GM21723 (cell line): ENCODE results near the gene CTPS1.
A peak's percentile ranks its signal among the peaks of the same experiment; 100 is the strongest.

Experiments used
- ATAC-seq: cut with Tn5 transposase; IDR thresholded peaks from one replicate; pipeline ENCODE4 v1.9.1; 2021; ENCODE audit warnings: mild to moderate bottlenecking, moderate library complexity; ENCODE audit not compliant: unreplicated experiment

The CTPS1 gene, protein sequence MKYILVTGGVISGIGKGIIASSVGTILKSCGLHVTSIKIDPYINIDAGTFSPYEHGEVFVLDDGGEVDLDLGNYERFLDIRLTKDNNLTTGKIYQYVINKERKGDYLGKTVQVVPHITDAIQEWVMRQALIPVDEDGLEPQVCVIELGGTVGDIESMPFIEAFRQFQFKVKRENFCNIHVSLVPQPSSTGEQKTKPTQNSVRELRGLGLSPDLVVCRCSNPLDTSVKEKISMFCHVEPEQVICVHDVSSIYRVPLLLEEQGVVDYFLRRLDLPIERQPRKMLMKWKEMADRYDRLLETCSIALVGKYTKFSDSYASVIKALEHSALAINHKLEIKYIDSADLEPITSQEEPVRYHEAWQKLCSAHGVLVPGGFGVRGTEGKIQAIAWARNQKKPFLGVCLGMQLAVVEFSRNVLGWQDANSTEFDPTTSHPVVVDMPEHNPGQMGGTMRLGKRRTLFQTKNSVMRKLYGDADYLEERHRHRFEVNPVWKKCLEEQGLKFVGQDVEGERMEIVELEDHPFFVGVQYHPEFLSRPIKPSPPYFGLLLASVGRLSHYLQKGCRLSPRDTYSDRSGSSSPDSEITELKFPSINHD

DNA sequence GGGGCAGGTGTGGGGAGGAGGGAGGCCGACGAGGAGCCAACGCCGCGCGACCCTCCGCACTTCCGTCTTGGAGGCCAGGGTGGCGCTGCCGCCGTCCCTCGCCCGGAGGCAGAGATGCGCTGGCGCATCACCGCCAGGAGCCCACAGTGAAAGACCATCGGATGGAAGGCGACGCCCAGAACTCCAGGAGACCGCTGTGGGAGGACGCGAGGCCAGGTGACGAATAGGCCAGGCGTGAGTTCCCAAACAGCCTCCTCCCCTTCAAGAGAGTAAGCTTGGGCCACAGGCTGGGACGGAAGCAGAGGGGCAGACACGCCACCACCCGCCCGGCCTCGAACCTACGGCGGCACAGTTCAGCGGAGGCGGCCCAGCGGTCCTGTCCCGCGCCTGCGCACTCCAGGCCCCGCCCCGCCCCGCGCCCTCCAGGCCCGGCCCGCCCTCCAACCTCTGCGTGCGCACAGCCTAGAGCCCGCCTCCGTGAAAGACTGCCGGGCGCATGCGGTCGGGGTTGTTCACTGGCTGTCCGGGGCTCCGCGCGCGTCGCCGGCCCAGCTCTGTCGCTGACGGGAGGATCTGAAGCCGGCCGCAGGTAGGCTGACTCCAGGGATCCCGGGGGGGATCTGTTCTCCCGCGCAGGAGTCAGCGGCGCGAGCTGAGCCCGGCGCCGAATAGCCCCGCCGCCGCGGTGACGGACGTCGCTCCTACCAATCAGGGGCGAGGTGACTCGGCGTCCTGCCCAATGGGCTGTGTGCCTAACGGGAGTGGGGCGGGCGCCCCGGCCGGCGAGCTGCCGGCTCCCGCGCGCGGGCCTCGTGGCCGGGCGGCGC is at the start of gene CTPS1:
Gene CTPS1 (plus strand): TSS at position 456 of the 827 bp plus-strand sequence. CDS start 3,595 bp downstream, outside the sequence.
- ATAC-seq = peak; percentile 91

DNA sequence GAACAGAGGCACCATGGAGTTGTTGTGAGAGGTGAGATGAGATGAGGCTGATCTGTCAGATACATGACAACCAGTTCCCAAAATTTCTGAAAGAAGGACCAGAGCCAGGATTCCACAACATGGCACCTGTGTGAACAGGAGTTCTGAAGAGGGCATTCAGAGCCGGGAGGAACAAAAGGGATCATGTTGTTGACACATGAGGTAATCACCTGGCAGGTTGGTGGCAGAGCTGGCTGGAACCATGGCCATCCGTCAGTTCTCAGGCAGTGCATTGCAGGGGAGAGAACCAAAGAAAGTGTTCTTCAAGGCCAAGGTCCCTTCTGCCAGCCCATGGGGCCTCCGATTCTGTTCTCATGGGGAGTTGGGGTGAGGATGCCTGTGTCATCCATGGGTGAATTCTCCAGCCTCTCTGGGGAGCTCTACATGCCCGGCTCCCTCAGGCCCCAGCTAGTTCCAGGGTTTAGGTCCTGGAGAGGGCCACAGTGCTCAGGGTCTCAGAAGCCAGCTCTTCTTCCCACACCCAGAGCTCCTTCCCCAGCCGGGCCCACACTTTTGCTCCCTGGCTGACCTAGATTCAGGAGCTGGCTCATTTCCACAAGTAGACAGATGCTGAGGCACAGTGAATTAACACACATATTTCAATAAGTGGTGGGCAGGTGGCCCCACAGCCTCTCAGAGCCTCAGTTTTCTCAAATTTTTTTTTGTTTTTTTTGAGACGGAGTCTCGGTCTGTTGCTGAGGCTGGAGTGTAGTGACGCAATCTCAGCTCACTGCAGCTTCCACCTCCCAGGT is 49.1 kb upstream of the CTPS1 start:
- ATAC-seq = no peak

DNA sequence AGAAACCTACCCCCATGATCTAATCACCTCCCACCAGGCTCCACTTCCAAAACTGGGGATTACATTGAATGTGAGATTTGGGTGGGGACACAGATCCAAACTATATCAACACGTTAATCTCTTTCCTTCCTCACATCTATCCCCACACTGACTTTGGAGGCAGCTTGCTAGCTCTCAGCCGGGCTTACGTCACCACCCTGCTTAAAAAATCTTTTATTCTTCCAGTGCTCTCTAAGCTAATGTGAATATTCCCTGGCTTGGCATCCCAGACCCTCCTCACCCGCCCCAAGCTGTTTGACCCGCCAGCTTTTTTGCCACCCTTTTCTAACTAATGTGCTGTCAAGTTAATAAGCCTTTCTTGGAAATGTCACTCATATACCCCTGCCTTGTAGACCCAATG is 47.9 kb upstream of the CTPS1 start:
- ATAC-seq = no peak

DNA sequence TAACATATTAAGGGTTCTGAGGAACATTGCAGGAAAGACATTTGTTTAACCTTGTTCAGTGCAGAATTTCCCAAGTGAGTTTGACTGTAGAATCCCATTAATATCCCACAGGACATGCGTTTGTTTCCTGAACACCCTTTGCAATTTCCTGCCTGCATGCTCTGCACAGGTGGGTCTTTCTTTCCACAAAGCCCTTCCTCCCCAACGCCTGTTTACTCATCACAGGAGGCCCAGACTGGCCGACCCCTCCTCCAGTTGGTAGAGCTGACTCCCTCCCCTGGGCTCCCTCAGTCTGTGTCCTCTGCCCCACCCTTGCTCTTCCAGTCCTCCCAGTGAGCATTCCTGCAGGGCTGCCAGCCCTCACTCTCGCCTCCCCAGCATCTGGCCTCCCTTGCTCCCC is 47.5 kb upstream of the CTPS1 start:
- no peak for ATAC-seq

DNA sequence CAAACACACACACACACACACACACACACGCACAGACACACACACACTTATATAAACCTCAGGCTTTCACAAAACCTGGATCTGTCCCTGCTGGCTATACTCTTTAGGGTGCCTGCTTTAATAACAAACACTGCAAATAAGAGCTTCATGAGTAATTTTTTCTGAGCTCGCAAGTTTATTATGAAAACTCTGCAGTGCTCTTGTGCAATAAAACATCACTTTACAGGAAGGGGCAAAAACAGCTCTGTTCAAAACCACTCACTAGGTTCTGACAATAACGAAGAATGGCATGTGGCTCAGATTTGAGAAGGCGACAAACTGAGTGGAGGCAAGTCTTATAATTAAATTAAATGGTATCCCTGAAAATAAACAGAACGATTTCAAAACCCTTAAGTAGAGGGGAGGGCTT is 42.6 kb upstream of the CTPS1 start:
- no peak for ATAC-seq

DNA sequence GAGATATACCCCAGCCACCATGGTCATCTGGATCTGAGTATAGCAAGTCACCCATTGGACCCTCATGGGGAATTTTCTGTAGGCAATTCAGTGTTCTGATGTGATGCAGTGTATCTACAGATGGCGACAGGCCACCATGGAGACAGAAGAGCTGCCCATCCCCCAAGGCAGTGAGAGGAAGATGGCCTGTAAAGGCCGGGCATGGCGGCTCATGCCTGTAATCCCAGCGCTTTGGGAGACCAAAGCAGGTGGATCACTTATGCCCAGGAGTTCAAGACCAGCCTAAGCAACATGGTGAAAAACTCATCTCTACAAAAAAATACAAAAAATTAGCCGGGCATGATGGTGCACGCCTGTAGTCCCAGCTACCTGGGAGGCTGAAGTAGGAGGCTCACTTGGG is 41.1 kb upstream of the CTPS1 start:
- ATAC-seq = no peak

DNA sequence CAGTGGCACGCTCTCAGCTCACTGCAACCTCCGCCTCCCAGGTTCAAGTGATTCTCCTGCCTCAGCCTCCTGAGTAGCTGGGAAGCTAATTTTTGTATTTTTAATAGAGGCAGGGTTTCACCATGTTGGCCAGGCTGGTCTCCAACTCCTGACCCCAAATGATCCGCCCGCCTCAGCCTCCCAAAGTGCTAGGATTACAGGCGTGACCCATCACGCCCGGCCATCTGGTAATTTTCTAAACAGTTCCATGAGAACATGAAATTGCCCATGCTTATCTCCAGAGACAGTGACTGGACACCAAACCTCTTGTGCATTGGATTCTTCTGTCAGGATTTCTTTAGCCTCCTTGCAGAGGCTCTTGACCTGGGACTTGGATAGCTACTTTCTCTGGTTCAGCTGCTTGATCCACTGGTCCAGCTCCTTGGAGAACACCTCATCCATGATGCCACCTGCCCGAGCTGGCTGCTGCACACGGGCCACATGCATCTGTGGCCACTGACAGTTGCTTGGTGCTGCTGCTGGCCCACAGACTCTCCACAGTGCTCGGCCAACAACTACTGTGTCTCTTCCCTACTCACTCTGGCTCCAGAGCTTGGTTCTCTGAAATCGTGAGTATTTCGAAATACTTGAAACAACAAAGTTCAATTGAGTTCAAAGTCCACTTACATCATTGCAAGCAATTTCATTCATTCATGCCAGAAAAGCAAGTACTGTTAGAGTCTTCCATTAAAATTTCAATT is 40.0 kb upstream of the CTPS1 start:
- no peak for ATAC-seq

DNA sequence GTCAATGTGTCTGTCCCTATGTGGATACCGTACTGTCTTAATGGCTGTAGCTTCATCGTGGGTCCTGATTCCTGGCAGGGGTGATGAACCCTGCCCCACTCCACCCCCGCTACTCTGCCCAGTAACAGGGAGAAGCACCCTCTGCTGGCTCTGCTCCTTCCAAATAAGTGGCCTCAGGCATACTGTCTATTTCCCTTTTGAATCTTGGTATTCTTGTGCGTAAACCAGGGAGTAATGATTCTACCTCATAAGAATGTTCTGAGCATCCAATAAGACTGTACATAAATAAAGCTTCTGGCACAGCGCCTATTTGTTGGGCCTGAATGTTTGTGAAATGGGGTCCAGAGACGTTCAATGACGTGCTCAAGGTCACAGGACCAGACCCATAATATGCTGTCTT is 35.2 kb upstream of the CTPS1 start:
- no peak for ATAC-seq

DNA sequence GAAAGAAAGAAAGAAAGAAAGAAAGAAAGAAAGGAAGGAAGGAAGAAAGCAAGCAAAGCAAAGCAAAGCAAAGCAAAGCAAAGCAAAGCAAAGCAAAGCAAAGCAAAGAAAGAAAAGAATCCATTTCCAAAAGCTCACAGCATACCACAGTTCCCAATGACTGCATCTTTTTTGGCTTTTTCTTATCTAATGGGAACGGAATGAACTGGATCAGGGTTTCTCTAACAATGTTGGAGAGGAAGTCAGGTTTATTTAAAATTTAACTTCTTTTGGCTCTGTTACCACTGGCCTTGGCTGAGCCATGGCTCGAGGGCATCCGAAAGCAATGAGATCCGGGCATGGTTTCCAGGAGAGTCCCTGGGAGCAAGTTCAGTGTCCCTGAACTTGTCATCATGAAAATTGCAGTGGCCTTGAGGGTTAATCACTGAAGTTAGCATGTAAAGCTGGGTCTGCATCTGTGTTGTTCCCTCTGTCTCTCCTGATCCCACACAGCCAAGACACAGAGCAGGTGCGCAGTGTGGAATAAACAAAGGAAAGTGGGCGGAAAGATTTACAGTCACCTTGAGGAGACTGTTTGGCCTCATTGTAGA is 34.6 kb upstream of the CTPS1 start:
- ATAC-seq = no peak

DNA sequence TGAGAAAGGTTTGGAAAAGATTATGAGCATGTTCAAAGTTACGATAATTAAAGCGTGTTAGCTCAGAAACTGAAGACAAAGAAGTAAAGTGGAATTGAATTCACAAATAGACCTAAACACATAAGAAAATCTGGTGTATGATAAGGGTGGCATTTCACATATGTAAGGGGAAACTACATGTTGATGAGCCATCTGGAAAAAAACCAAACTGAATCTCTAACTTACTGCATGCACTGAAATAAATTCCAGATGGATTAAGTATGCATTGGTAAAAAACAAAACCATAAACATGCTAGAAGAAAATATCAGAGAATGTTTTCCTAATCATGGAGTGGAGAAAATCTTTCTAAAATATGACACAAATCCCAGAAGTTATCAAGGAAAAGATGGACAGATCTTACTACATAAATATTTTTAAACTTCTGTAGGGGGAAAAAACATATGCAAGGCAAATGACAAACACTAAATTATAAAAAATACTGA is 34.0 kb upstream of the CTPS1 start:
- no peak for ATAC-seq

DNA sequence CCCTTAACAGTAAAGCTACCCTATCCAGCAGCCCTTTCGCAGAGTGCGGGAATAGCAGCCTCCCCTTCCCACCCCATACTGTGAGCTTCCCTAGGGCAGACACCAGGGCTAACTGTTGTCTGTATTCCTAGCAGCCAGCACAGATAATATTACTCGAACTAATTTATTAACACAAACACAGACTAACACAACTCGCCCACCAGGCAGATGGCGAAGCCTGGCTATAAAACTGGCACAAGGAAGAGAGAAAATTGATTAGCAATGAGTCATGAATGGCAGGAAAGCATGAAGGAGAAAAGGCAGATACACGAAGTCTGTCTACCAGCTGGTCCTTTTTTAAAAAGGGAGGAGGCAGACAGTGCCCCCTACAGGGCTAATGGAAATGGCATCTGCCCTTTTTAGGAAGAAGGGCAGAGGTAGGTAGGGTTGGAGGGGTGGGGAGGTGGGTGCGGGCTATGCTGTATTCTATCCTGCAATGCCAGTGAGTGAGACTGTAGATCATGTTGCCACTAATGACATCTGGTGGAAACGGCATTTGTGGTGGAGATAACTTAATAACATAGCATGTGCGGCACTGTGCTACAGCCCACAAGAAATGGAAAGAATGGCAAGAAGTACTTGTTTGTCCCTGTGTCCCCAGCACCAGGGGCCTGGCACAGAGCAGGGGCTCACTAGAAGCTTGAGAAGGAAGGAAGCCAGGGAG is 30.6 kb upstream of the CTPS1 start:
- ATAC-seq = no peak

DNA sequence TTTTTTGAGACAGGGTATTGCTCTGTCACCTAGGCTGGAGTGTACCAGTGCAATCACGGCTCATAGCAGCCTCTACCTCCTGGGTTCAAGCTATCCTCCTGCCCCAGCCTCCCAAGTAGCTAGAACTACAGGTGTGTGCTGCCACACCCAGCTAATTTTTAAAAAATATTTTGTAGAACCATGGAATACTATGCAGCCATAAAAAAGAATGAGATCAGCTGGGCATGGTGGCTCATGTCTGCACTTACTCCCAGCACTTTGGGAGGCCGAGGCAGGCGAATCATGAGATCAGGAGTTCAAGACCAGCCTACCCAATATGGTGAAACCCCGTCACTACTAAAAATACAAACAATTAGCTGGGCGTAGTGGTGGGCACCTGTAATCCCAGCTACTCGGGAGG is 29.9 kb upstream of the CTPS1 start:
- no peak for ATAC-seq

DNA sequence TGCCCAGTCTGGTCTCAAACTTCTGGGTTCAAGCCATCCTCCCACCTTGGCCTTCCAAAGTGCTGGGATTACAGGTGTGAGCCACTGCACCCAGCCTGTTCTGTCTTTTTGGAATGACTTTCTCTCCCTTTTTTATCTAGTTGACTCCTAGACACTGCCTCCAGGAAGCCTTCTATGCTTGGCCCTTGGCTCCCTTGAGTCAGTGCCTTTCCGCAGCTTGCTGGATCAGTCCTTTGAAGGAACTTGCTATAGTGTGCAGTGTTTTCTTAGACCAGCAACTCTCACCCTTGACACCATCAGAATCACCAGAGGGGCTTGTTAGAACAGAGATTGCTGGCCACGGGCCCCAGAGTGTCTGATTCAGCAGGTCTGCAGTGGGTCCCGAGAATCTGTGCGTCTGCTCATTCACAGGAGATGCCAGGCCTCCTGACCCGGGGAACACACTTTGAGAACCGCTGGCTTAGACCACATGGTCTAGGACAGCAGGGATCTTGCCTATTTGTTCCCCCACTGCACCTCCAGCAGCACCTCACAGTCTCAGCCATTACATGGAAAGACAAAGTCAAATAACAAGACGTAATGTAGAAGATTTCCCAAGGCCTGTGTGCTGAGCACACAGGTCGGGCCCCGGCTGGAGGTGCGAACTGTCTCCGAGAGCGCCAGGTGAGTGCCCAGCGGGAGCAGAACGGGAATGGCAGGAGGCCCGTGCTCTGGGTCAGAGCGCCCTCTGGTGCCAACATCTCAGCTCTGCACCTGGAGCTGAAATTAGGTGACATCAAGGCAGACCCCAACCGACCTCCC is 27.4 kb upstream of the CTPS1 start:
- no peak for ATAC-seq

DNA sequence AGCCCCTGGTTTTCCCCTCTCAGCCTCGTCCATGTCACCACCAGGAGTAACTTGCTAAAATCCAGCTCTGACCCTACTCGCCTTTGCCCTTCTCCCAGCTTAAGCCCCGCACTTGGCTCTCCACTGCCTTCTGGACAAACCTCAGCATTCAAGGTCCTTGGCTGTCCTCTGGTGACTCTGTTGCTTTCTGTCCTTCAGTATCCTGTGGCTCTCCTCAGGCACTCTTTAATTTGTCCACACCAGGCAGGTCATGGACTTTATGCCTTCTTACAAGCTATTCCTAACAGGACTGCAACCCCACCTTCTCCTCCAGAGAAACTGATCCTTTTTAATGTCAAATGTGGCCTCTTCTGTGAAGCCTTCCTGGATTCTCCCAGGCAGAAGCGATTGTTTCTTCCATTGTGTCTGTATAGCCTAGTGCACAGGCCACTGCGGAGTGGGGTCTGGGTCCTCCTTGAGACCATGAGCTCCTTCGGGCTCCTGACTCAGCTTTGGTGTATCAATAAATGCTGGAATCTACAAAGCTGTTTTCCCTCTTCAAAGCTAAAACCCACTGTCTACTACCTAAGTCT is 26.7 kb upstream of the CTPS1 start:
- no peak for ATAC-seq

DNA sequence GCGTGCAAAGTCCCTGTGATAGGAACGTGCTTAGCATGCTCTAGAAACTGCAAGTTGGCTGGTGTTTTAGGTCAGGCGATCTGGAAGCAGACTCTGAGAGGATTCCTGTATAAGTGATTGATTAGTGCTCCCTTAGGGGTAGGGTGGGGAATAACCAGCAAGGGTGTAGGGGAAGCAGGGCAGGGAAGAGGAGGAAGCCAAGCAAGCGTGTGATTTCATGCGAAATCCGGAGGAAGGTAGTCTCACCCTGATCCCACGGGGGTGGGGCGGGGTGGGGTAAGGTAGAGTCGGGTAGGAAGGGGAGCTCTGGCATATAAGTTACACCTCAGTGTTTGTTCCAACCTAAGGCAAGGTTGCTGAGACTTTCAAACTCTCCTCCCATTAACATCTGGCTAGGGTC is 24.9 kb upstream of the CTPS1 start:
- ATAC-seq = no peak

DNA sequence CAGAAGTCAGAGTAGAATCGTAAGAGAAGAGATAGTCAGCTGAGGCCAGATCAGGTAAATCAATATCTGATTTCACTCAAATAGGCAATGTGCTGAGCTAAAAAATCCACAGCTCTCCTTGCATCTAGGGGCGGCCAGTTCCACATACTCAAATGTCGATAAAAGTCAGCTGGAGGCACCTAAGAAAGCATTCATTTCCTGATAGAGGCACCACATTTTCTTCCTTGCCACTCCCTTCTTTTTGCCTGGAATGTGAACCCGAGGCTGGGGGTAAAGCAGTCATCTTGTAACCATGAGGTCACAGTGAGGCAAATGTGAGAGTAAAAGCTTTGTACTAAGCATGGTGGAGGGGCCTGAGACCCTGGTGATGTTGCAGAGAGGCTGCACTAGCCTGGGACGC is 24.2 kb upstream of the CTPS1 start:
- ATAC-seq = no peak

DNA sequence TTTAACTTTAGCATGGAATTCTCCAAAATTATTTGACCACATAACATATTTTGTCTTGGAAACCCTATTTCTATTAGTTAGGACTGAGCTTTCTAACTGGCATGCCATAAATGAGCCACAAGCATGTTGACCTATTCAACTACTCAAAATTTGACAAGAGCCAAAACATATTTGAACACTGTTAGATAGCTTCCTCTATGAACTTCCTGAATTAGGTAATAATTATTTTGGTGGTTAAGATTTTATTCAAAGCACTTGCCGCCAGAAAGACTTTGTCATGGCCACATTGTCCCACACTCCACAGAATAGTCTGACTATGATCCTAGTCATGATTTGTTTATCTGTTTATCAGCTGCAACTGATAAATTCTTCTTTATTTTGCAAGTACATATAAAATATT is 23.1 kb upstream of the CTPS1 start:
- ATAC-seq = no peak

DNA sequence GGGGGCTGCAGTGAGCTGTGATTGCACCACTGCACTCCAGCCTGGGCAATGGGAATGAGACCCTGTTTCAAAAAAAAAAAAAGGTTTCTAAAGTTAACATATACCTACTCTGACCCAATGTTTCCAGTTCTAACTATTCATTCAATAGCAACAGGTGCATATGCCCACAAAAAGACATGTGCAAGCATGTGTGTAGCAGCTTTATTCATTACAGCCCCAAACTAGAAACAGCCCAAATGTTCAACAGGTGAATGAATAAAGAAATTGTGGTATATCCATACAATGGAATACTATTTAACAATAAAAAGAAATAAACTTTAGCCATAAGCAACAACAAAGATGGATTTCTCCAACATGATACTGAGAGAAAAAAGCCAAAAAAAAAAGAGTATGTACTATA is 21.3 kb upstream of the CTPS1 start:
- ATAC-seq = no peak
